IMR-90 (cell line): Measurements from ENCODE around the gene PPP1R12C. TPM values are rescaled to one million over a fixed set of nuclear protein-coding genes. Genes with fewer than 3 reads are reported as not detected.

ENCODE experiments used
- ATAC-seq: fragments of 200-7000 bp; cut with Tn5 transposase; 2 replicates; pipeline ENCODE4 v1.9.1; 2020; ENCODE audit warnings: low read depth, mild to moderate bottlenecking, moderate library complexity
- BruUV-seq: library from RNA; stranded (reverse); fragments of 400-500 nt; replicated peaks from 2 replicates; lab custom pipeline; 2021; lab: Mats Ljungman, UMichigan
- CTCF ChIA-PET: fragments of 300-600 bp; formaldehyde crosslinking; extraction: SDS; loops from one replicate; lab custom pipeline; 2021; ENCODE audit warnings: antibody characterized with exemption; lab: Yijun Ruan, JAX
- POLR2A ChIA-PET: fragments of 300-600 bp; sonication (Branson Sonifier 250); formaldehyde crosslinking; loops from one replicate; lab custom pipeline; 2022; ENCODE audit warnings: antibody characterized with exemption; ENCODE audit not compliant: unreplicated experiment; lab: Charles Lee
- DNase-seq: peaks from one replicate; pipeline ENCODE4 v3.0.0; 2013
- H2AFZ ChIP-seq: replicated peaks from 2 replicates; pipeline ENCODE3; 2013; ENCODE audit warnings: low read length, mild to moderate bottlenecking; ENCODE audit not compliant: poor library complexity
- H2AK5ac ChIP-seq: 2 replicates; pipeline ENCODE4 v1.6.1; 2013; ENCODE audit warnings: low read depth, low read length, inconsistent platforms
- H2AK9ac ChIP-seq: replicated peaks from 2 replicates; pipeline ENCODE3; 2013; ENCODE audit warnings: mild to moderate bottlenecking, low read depth, low read length, moderate library complexity; ENCODE audit not compliant: poor library complexity
- H2BK120ac ChIP-seq: 2 replicates; pipeline ENCODE4 v1.6.1; 2013; ENCODE audit warnings: low read depth, low read length, inconsistent platforms
- H2BK15ac ChIP-seq: 3 replicates; pipeline ENCODE4 v1.6.1; 2013; ENCODE audit warnings: low read depth, low read length, inconsistent platforms
- H2BK20ac ChIP-seq: 2 replicates; pipeline ENCODE4 v1.6.1; 2013; ENCODE audit warnings: low read depth, mild to moderate bottlenecking, inconsistent platforms, low read length, moderate library complexity
- H2BK5ac ChIP-seq: 2 replicates; pipeline ENCODE4 v1.6.1; 2013; ENCODE audit warnings: mild to moderate bottlenecking, low read depth, low read length, inconsistent platforms; ENCODE audit not compliant: poor library complexity, severe bottlenecking
- H3K14ac ChIP-seq: replicated peaks from 2 replicates; pipeline ENCODE4 v1.6.1; 2013; ENCODE audit warnings: low read depth, low read length, inconsistent platforms
- H3K18ac ChIP-seq: 2 replicates; pipeline ENCODE4 v1.6.1; 2013; ENCODE audit warnings: low read depth, low read length, control low read depth
- H3K23ac ChIP-seq: 2 replicates; pipeline ENCODE4 v1.6.1; 2013; ENCODE audit warnings: low read depth, low read length, inconsistent platforms
- H3K27ac ChIP-seq: 2 replicates; pipeline ENCODE4 v1.5.1; 2013; ENCODE audit warnings: mild to moderate bottlenecking, control low read depth, low read length; ENCODE audit not compliant: insufficient read depth
- H3K27me3 ChIP-seq: 2 replicates; pipeline ENCODE4 v1.6.1; 2013; ENCODE audit warnings: low read length; ENCODE audit not compliant: control insufficient read depth, insufficient read depth
- H3K36me3 ChIP-seq: 2 replicates; pipeline ENCODE4 v1.6.1; 2013; ENCODE audit warnings: low read length, mixed read lengths; ENCODE audit not compliant: control insufficient read depth, insufficient read depth
- H3K4ac ChIP-seq: 2 replicates; pipeline ENCODE4 v1.6.1; 2013; ENCODE audit warnings: low read depth, low read length, inconsistent platforms
- H3K4me1 ChIP-seq: 2 replicates; pipeline ENCODE4 v1.6.1; 2013; ENCODE audit warnings: low read length, mixed read lengths; ENCODE audit not compliant: control insufficient read depth, insufficient read depth
- H3K4me2 ChIP-seq: 2 replicates; pipeline ENCODE4 v1.6.1; 2013; ENCODE audit warnings: low read depth, mild to moderate bottlenecking, control low read depth, low read length, moderate library complexity
- H3K4me3 ChIP-seq: 2 replicates; pipeline ENCODE4 v1.5.1; 2013; ENCODE audit warnings: low read depth, mild to moderate bottlenecking, control low read depth, low read length, moderate library complexity; ENCODE audit not compliant: insufficient read depth
- H3K56ac ChIP-seq: 2 replicates; pipeline ENCODE4 v1.6.1; 2013; ENCODE audit warnings: low read length, inconsistent platforms; ENCODE audit not compliant: insufficient read depth; ENCODE audit errors: extremely low read depth
- H3K79me1 ChIP-seq, 2 experiments: 2 replicates each; pipeline ENCODE4 v1.6.1; 2013; ENCODE audit warnings: low read length in 2 of 2, inconsistent platforms in 1 of 2, low read depth in 1 of 2
- H3K9ac ChIP-seq: 2 replicates; pipeline ENCODE4 v1.6.1; 2013; ENCODE audit warnings: low read depth, low read length, control low read depth
- H3K9me1 ChIP-seq: 2 replicates; pipeline ENCODE4 v1.6.1; 2013; ENCODE audit warnings: low read length, inconsistent platforms; ENCODE audit not compliant: insufficient read depth
- H3K9me3 ChIP-seq: 2 replicates; pipeline ENCODE4 v1.6.1; 2013; ENCODE audit warnings: low read length; ENCODE audit not compliant: control insufficient read depth, insufficient read depth
- H4K20me1 ChIP-seq: 2 replicates; pipeline ENCODE4 v1.6.1; 2013; ENCODE audit warnings: low read length, inconsistent platforms; ENCODE audit not compliant: insufficient read depth
- H4K5ac ChIP-seq: 2 replicates; pipeline ENCODE4 v1.6.1; 2013; ENCODE audit warnings: mild to moderate bottlenecking, low read depth, low read length, control low read depth
- H4K8ac ChIP-seq, 2 experiments: 2 replicates each; pipeline ENCODE4 v1.6.1; 2013; ENCODE audit warnings: low read depth in 2 of 2, low read length in 2 of 2, control low read depth in 1 of 2, inconsistent platforms in 1 of 2
- H4K91ac ChIP-seq: 2 replicates; pipeline ENCODE4 v1.6.1; 2013; ENCODE audit warnings: low read depth, low read length, inconsistent platforms; ENCODE audit not compliant: insufficient read depth
- MXI1 ChIP-seq: IDR thresholded peaks from 2 replicates; pipeline ENCODE4 v1.6.1; 2012; ENCODE audit warnings: low read depth, mild to moderate bottlenecking, low read length, moderate library complexity, borderline replicate concordance
- WGBS, 2 experiments: methylation state at CpG; one replicate each; pipeline versions ENCODE4 v1.1.5 to v1.1.7; 2013; ENCODE audit warnings: missing lambda C conversion rate in 2 of 2; ENCODE audit not compliant: insufficient read length in 1 of 2; ENCODE audit errors: extremely low coverage in 2 of 2; 5-methylcytosine and 5-hydroxymethylcytosine counted together
- dilution Hi-C: fragments of 300-500 bp; cut with HindIII; formaldehyde crosslinking; loops from one replicate; pipeline ENCODE4 v1.14.3; 2018; ENCODE audit warnings: low sequenced_read_pairs; ENCODE audit not compliant: unreplicated experiment
- in situ Hi-C: fragments of 300-500 bp; cut with MboI; formaldehyde crosslinking; loops from 3 replicates; pipeline ENCODE4 v1.14.3; 2019; ENCODE audit warnings: low sequenced_read_pairs, inconsistent platforms, mixed read lengths
- intact Hi-C: fragments of 100-400 bp; cut with micrococcal nuclease; formaldehyde crosslinking; loops from 2 replicates; pipeline ENCODE4 v1.10.0; 2022
- polyA plus RNA-seq, 3 experiments: library from polyadenylated mRNA; depleted of rRNA; stranded (reverse); fragments of >200 nt; gene quantifications; 2 replicates each; pipeline ENCODE4 v1.2.3, GENCODE V29; 2012; ENCODE audit warnings: low replicate concordance in 1 of 3
- total RNA-seq: library from RNA; depleted of rRNA; stranded (reverse); fragments of >200 nt; gene quantifications from 2 replicates; pipeline ENCODE4 v1.2.3, GENCODE V29; 2012

PPP1R12C gene
- total and polyA plus RNA-seq, 2 of the 4 experiments (the other 2 are of a cell fraction) = 21.5 to 81.4 TPM

GRCh38 chr19:55101261-55101660, 16.2 kb downstream of the PPP1R12C start:
- in situ Hi-C loops (loop anchor here (25.0 kb wide), 1 partner anchor 536 kb away; the partner anchor contains the start of genes CCDC106, ZNF580 and ZNF581), dilution Hi-C loops (no loop called here), intact Hi-C loops (no loop called here)
- WGBS, 2 experiments = 80% methylated on average over 1 of the region's 10 CpGs; no CpG with 5 or more reads in 1 of the 2 experiments
- Histone ChIP-seq H3K4me3 (no peak overlapping the region), H4K8ac (no peak overlapping the region), H3K14ac (no peak overlapping the region), H3K18ac (no peak overlapping the region), H2BK15ac (no peak overlapping the region), H2AFZ (no peak overlapping the region), H3K27ac (no peak overlapping the region), H3K9me3 (peaks cover 4% of the 10 kb centered on the region), H3K9ac (no peak overlapping the region), H3K79me1 (peaks cover 26 to 38% of the 10 kb centered on the region in 2 experiments), H3K4me1 (no peaks in the 10 kb centered on the region), H3K23ac (no peak overlapping the region), H3K9me1 (no peaks in the 10 kb centered on the region), H4K91ac (no peak overlapping the region), H3K4me2 (no peak overlapping the region), H2AK5ac (no peak overlapping the region), H3K56ac (no peak overlapping the region), H2BK5ac (no peak overlapping the region), H4K20me1 (peaks cover 15% of the 10 kb centered on the region), H3K27me3 (no peaks in the 10 kb centered on the region), H3K36me3 (peaks cover 37% of the 10 kb centered on the region), H2AK9ac (no peak overlapping the region), H4K5ac (no peak overlapping the region), H3K4ac (no peak overlapping the region), H2BK20ac (no peak overlapping the region), H2BK120ac (no peak overlapping the region)
- no TSS peak for BruUV-seq
- ATAC-seq (no peak), DNase-seq (no peak)
- CTCF ChIA-PET = no interaction called here
- POLR2A ChIA-PET = no interaction called here
- no peak for TF ChIP-seq MXI1
